Sigmoid colon (tissue), 4 donors: ENCODE results near the gene LRRTM4.

Experiments used
- EP300 ChIP-seq, 4 donors: sonication (generic); formaldehyde crosslinking; IDR thresholded peaks; one replicate each; pipeline ENCODE4 v1.6.1; 2017; ENCODE audit warnings: antibody characterized with exemption in 4 of 4
- POLR2A ChIP-seq, 2 donors: fragments of 450-650 bp; IDR thresholded peaks; one replicate each; pipeline ENCODE4 v1.6.1; 2016; ENCODE audit warnings: antibody characterized with exemption in 2 of 2, mild to moderate bottlenecking in 2 of 2, moderate library complexity in 2 of 2
- TF ChIP-seq, protein P1 (sequence below), 4 experiments: fragments of 450-650 bp in 3 of 4; fragments of 200-600 bp in 1 of 4; IDR thresholded peaks; one replicate each; pipeline ENCODE4 v1.5.1; 2016 to 2019; ENCODE audit warnings: antibody characterized with exemption in 4 of 4, mild to moderate bottlenecking in 3 of 4, moderate library complexity in 2 of 4

- TF ChIP-seq POLR2A (IDR thresholded peaks at IDR 0.05), result no peak
- TF ChIP-seq, protein P1, sequence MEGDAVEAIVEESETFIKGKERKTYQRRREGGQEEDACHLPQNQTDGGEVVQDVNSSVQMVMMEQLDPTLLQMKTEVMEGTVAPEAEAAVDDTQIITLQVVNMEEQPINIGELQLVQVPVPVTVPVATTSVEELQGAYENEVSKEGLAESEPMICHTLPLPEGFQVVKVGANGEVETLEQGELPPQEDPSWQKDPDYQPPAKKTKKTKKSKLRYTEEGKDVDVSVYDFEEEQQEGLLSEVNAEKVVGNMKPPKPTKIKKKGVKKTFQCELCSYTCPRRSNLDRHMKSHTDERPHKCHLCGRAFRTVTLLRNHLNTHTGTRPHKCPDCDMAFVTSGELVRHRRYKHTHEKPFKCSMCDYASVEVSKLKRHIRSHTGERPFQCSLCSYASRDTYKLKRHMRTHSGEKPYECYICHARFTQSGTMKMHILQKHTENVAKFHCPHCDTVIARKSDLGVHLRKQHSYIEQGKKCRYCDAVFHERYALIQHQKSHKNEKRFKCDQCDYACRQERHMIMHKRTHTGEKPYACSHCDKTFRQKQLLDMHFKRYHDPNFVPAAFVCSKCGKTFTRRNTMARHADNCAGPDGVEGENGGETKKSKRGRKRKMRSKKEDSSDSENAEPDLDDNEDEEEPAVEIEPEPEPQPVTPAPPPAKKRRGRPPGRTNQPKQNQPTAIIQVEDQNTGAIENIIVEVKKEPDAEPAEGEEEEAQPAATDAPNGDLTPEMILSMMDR (IDR thresholded peaks at IDR 0.05), result no peak
- TF ChIP-seq EP300 (IDR thresholded peaks at IDR 0.05), result no peak
These were observed 504.0 kb downstream of the LRRTM4 start for GRCh38 chr2:77018219-77018618.
